H4 (cell line): ENCODE measurements around the gene NBPF15. TPM values are rescaled to one million over a fixed set of nuclear protein-coding genes. Genes with fewer than 3 reads are reported as not detected.
A peak's percentile ranks its signal among the peaks of the same experiment; 100 is the strongest.
"Not testable (repeated sequence)": the region's sequence is repeated elsewhere in the genome, so short reads cannot be mapped to it uniquely, and the experiment has no call there.

Source experiments
- DNase-seq: peaks from one replicate; pipeline ENCODE4 v3.0.0-alpha.2; 2015; ENCODE audit warnings: low spot score
- total RNA-seq: library from RNA; depleted of rRNA; stranded (reverse); fragments of >200 nt; shearing (Covaris generic); gene quantifications from 2 replicates; pipeline ENCODE4 v1.2.3, GENCODE V29; 2014; rRNA removed

Gene NBPF15
- 14.7 and 14.9 TPM in 2 replicates for total RNA-seq

GRCh38 chr1:144461136-144461759 lies at the start of gene NBPF15:
Gene NBPF15, minus strand, starts transcription at chr1:144461669. Its CDS starts 21,666 bp downstream, at chr1:144440003.
- peak; percentile 12 for DNase-seq

- not testable (repeated sequence) for DNase-seq
These were observed 35.0 kb upstream of the NBPF15 start for GRCh38 chr1:144496429-144496828.

GRCh38 chr1:144494130-144494529 lies 32.7 kb upstream of the NBPF15 start:
- not testable (repeated sequence) for DNase-seq

- not testable (repeated sequence) for DNase-seq
These were observed 28.9 kb upstream of the NBPF15 start for GRCh38 chr1:144490394-144490793.

- not testable (repeated sequence) for DNase-seq
These were observed 25.5 kb upstream of the NBPF15 start for GRCh38 chr1:144487002-144487401.

GRCh38 chr1:144485048-144485993 lies 23.9 kb upstream of the NBPF15 start:
- DNase-seq: not testable (repeated sequence)

- not testable (repeated sequence) for DNase-seq
These were observed 12.4 kb upstream of the NBPF15 start for GRCh38 chr1:144473897-144474296.

GRCh38 chr1:144471434-144471833 lies 10.0 kb upstream of the NBPF15 start:
- not testable (repeated sequence) for DNase-seq

GRCh38 chr1:144461778-144462177 lies 309 bp upstream of the NBPF15 start:
- not testable (repeated sequence) for DNase-seq

GRCh38 chr1:144460686-144461085 lies 783 bp downstream of the NBPF15 start:
- not testable (repeated sequence) for DNase-seq

- not testable (repeated sequence) for DNase-seq
These were observed 19.1 kb downstream of the NBPF15 start for GRCh38 chr1:144442402-144442801.

GRCh38 chr1:144439737-144440136 lies 21.7 kb downstream of the NBPF15 start:
- not testable (repeated sequence) for DNase-seq

GRCh38 chr1:144418891-144419694 lies 42.4 kb downstream of the NBPF15 start:
- DNase-seq: peak; percentile 4

- not testable (repeated sequence) for DNase-seq
These were observed 47.9 kb downstream of the NBPF15 start for GRCh38 chr1:144413404-144414118.

GRCh38 chr1:144412491-144413403 lies 48.7 kb downstream of the NBPF15 start:
- peak; percentile 99 for DNase-seq

GRCh38 chr1:144412068-144412471 lies 49.4 kb downstream of the NBPF15 start:
- peak; percentile 80 for DNase-seq

- not testable (repeated sequence) for DNase-seq
These were observed 58.7 kb downstream of the NBPF15 start for GRCh38 chr1:144402807-144403206.

GRCh38 chr1:144371651-144372050 lies 89.8 kb downstream of the NBPF15 start:
- not testable (repeated sequence) for DNase-seq
